GM21576 (cell line): ENCODE results near the gene WBP1.
"Not testable (repeated sequence)": the region's sequence is repeated elsewhere in the genome, so short reads cannot be mapped to it uniquely, and the experiment has no call there.

Experiments used
- ATAC-seq: cut with Tn5 transposase; IDR thresholded peaks from one replicate; pipeline ENCODE4 v1.9.1; 2021; ENCODE audit warnings: mild to moderate bottlenecking, moderate library complexity; ENCODE audit not compliant: unreplicated experiment

Gene WBP1

GRCh38 chr2:74426181-74426758 is 32.0 kb upstream of the WBP1 start:
- no peak for ATAC-seq

DNA sequence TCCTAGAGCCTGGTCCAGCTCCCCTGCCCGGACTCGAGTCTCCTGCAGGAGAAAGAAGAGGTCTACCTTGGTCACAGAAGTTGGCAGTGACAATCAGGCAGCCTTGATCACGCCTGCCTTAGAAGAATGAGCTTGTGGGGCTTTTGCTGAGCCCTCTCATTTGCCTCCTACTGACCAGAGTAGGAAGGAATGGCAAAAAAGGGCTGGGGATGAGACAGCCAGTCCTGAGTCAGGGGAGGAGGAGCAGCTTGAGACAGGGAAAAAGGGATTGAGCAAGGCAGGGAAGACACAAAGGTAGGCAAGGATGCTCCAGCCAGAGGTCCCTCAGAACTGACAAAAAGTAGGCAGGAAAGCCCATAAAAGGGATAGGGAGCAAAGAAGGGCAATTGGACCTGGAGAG is 30.7 kb upstream of the WBP1 start:
- ATAC-seq, result no peak

- no peak for ATAC-seq
Observed at GRCh38 chr2:74428675-74429074, 29.6 kb upstream of the WBP1 start.

DNA sequence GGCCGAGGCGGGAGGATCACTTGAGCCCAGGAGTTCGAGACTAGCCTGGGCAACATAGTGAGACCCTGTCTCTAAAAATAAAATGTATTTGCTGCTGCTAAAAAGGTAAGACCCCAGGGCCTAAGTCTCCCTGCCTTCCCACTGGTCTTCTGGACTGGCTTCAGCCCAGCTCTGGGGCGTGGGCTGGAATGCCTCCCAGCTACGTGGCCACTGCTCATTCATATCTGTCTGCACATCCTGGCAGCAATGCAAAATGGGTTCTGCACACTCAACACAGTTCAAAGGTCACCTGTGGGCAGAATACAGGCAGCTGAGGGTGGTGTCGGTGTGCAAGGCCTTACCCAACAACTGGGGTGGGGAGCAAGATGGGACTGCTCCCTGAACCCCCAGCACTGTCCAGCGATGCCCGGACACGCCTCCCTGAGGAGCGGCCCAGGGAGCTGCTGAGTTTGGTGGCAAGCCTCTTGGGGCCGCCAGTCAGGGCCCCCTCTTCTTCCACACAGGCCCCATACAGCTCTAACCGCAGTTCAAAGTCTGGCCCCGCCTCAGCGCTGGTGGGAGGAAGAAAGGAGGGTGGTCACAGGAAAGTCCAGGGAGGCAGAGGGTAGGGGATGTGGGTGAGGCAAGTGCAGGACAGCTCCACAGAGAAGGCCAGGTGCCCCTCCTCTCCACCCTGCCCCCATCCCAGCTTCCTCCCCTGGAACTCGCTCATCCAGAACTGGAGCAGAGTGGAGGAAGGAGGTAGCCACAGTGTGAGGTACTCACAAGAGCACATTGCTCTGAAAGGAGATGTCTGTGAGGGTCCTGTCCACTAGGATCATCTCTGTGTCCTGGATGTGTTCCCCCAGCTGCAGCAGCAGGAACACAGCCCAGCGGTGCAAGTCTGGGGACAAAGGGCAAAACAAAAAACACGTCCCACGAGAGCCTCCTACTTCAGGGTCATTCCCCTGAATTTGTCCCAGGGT is 28.5 kb upstream of the WBP1 start:
- no peak for ATAC-seq

- ATAC-seq, result no peak
Observed at GRCh38 chr2:74430502-74430901, 27.7 kb upstream of the WBP1 start.

GRCh38 chr2:74436111-74436805 is 22.0 kb upstream of the WBP1 start:
- ATAC-seq, result no peak

DNA sequence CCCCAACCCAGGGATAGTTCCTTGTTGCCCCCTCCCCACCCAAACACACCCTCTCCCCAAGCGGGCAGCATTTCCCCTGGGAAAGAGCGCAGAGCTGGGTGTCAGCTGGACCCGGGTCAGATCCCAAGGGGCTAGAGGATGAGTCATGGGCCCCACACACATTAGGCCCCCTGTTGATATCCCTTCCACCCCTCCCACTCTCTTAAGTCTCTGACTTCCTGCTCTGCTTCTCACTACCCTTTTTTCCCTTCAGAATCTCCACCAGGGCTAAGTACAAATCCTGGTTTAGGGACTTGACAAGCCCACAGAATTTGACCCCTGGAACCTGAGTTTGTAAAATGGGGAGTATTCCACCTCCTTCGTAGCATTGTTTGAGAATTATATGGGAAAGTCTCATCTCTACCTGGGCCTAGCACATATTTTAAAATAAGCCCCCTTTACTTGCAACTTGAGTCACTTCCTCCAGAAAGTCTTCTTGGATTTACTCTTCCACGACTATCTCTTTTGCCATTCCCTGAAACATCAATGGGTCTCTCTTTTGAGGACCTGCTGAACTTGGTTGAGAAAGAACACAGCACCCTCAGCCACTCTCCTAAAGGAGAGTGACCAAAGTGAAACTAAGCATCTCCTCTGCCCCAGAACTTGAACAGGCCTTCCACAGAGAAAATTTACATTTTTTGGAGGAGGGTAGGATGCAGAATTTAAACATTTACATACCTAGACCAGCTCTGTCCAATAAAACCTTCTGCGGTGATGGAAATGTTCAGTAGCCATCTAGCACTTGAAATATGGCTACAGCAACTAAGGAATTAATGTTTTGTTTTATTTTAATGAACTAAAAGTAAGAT is 21.2 kb upstream of the WBP1 start:
- no peak for ATAC-seq

GRCh38 chr2:74438248-74438647 is 20.0 kb upstream of the WBP1 start:
- no peak for ATAC-seq

DNA sequence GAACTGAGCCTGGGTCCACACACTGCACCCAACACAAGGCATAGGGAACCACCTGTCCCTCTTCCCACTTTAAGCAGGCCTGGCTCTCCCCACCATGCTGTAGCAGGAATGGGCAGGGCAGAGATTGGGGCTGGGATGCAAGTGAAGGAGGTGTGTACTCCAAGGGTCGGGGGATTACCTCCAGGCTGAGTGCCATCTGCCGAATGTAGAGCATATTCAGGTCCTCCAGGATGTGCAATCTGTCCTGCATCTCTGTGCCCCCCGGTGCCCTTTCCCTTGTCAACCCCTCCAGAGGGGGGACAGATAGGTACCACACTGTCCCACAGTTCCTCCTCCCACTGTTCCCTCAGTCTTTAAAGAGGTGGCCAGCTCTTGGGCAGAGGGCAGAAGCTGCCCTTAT is 18.9 kb upstream of the WBP1 start:
- no peak for ATAC-seq

GRCh38 chr2:74439803-74440377 is 18.3 kb upstream of the WBP1 start:
- no peak for ATAC-seq

DNA sequence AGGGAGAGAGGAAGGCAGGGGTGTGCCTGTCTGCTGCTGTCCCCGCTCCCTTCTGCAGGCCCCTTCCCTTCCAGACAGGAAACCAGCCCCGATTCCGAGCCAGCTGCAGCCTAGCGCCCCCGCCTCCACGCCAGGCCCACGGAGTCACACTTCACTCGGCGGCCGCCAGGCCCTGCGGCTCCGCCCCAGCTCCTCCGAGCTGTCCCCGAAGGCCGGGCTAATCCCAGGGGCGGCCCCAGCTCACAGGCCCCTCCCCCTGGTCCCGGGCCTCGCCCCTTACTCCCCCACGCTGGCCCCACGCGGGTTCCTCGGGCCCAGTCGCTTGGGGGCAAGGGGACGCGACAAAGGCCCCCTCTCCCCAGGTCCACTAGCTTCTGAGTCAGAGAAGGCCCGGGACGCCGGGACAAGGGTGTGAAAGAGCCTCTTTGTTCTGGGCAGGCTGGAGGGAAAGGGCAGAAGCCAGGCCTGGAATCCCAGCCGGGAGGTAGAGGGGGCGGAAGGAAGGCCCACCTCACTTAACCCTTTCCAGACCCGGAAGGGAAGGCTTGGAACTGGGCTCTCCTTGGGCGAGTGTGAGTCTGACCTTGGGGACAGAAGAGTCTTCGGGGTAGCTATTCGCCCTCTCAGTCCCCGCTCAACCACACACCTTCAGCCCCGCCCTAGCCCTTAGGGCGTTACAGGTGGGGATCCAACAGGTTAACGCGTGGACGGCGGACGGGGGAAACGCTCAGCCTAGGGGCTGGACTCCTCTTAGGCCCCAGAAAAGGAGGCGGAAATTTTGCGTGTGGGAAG is 17.7 kb upstream of the WBP1 start:
- ATAC-seq, result peak; percentile 86

DNA sequence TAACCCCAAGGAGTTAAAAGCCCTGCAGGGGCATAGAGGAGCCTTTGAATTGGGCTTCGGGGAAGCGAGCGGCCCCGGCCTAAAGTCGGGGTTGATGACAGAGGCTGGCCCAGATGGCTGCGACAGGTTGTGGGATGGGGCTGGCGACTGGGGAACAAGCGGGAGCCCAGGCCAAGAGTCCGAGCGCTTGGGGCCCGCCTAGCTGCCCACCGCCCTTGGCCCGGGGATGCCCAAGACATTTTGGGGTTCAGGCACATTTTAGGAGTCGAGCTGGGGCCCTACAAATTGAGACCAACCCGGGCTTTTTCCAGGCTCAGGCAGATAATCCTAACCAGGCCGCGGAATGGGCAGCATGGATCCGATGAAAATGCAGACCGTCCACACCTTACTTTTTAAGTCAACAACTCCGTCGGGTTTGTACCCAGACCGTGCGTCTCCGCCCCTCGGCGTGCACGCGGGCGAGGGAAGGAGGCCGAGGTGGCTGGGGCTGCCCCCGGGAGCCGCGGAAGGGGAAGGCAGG is 17.0 kb upstream of the WBP1 start:
- no peak for ATAC-seq

GRCh38 chr2:74441690-74442482 is 16.4 kb upstream of the WBP1 start, which contains the start of gene RTKN:
Gene RTKN, minus strand, starts transcription at chr2:74441937. Its CDS starts 121 bp downstream, at chr2:74441816.
- ATAC-seq, result no peak

DNA sequence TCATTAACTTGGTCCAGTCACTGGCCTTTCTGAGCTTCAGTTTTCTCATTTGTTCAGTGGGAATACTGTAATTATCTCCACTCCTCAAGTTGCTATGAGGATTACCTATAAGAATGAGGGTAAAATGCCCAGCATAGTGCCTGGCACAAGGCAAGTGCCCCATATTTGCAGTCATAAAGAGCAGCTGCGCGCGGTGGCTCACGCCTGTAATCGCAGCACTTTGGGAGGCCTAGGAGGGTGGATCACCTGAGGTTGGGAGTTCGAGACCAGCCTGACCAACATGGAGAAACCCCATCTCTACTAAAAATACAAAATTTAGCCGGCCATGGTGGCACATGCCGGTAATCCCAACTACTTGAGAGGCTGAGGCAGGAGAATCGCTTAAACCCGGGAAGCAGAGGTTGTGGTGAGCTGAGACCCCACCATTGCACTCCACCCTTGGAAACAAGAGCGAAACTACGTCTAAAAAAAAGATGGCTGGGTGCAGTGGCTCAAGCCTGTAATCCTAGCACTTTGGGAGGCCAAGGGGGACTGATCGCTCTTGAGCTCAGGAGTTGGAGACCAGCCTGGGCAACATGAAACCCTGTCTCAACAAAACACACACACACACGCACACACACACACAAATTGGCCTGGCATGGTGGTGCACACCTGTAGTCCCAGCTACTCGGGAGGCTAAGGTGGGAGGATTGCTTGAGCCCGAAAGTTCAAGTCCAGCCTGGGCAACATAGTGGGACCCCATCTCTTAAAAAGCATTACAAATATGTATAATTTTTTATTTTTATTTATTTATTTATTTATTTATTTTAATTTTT is 15.5 kb upstream of the WBP1 start:
- not testable (repeated sequence) for ATAC-seq

- no peak for ATAC-seq
Observed at GRCh38 chr2:74444498-74445318, 13.5 kb upstream of the WBP1 start.

GRCh38 chr2:74447230-74447999 is 10.8 kb upstream of the WBP1 start:
- ATAC-seq, result no peak
